Left renal cortex interstitium (tissue), 4 donors: ENCODE measurements around the gene NBEAL1. TPM values are rescaled to one million over a fixed set of nuclear protein-coding genes. Genes with fewer than 3 reads are reported as not detected.
"Not testable (repeated sequence)": the region's sequence is repeated elsewhere in the genome, so short reads cannot be mapped to it uniquely, and the experiment has no call there.

Experiments
- DNase-seq, 4 donors: peaks; one replicate each; pipeline ENCODE4 v3.0.0-alpha.2; 2013; ENCODE audit warnings: low read depth in 4 of 4, low spot score in 2 of 4, missing footprints in 1 of 4
- polyA plus RNA-seq, 4 donors: library from polyadenylated mRNA; unstranded; fragments of 120-200 nt; gene quantifications; one replicate each; pipeline ENCODE4 v1.2.1, GENCODE V29; 2013; ENCODE audit not compliant: insufficient read length in 4 of 4

Gene NBEAL1
- polyA plus RNA-seq, 4 donors: 7.8 to 18.0 (median 14.6) TPM

DNA sequence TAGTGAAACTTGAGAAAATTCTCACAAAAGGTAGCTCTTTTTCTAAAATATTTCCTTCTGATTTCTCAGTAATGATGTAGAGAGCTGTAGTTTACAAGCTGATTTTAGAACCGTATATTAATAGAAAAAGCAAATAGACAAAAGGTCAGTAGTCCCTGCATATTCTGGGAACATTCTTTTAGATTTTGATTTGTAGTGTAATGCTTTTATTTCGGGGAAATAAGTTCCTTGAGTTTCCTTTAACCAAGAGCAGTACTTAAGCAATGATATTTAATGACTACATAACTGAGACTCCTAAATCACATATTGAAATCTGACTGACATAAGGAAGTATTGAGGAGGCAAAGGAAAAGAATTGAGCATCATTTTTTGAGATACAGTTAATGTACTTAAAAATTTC is 22.4 kb downstream of the NBEAL1 start:
- no peak for DNase-seq

DNA sequence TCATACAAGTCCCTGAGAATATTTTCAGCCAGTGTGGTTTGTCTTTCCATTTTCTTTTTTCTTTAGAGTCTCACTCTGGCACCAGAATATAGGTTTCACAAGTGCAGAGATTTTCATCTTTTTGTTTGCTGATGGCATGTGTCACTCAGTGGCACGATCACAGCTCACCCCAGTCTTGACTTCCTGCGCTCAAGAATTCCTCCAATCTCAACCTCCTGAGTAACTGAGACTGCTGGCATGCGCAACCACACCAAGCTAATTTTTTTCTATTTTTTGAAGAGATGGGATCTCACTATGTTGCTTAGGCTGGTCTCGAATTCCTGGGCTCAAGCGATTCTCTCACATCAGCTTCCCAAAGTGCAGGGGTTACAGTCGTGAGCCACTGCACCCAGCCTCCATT is 23.9 kb downstream of the NBEAL1 start:
- no peak for DNase-seq

DNA sequence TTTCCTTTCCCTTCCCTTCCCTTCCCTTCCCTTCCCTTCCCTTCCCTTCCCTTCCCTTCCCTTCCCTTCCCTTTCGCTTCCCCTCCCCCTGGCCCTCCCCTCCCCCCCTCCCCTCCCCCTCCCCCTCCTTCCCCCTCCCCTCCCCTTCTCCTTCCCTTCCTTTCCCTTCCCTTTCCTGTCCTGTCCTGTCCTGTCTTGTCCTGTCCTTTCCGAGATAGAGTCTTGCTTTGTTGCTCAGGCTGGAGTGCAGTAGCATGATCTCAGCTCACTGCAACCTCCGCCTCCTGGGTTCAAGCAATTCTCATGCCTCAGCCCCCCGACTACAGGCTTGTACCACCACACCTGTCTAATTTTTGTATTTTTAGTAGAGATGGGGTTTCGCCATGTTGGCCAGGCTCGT is 24.5 kb downstream of the NBEAL1 start:
- not testable (repeated sequence) for DNase-seq

DNA sequence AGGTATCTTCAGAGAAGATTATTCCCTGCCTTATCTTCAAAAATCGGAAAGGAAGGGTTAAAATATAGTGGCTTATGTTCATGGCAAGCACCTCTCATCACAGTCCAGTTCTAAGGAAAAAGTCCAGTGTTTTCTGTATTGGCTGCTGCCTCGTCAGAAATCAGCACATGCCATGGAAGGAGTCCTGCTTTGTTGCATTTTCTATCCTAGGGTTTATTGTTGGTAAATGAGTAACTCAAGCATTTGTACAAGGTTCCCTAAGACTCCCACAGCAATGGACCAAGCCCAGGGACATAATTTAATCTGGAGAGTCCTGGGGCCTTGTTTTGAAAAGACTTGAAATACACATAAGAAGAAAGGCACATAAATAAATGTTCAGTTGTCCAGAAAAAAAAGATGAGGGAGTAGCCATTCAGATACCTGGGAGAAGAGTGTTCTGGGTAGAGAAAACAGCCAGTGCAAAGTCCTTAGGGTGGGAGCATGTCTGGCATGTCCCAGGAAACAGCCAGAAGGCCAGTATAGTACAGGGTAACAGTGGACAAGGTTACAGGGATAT is 26.4 kb downstream of the NBEAL1 start:
- DNase-seq: no peak

DNA sequence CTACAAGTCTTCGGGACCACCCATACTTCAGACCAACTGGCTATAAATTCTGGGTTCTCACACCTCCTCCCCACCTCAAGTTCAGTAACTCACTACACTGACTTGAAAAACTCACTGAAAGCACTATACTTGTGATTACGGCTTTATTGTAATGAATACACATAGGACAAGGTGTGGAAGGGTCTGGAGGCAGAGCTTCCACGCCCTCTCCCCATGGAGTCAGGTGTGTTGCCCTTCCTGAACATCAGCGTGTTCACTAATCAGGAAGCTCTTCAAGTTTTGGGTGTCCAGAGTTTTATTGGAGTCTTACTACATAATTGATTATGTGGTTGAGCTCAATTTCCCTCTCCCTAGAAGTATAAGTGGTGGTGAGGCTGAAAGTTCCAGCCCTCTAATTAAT is 27.5 kb downstream of the NBEAL1 start:
- no peak for DNase-seq

DNA sequence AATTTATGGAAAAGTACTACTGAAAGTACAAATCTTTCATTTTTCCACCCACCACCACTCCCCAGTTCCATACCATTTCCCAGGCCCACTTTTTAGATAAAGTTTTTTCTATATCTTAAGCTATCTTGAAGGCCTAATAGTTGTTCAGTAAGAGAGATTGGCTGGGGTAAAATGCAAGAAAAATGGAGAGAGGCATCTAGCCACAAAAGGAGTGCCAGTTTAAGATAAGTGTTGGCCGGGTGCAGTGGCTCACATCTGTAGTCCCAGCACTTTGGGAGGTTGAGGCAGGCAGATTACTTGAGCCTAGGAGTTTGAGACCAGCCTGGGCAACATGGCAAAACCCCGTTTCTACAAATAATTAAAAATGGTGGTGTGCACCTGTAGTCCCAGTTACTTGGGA is 28.6 kb downstream of the NBEAL1 start:
- DNase-seq: no peak

DNA sequence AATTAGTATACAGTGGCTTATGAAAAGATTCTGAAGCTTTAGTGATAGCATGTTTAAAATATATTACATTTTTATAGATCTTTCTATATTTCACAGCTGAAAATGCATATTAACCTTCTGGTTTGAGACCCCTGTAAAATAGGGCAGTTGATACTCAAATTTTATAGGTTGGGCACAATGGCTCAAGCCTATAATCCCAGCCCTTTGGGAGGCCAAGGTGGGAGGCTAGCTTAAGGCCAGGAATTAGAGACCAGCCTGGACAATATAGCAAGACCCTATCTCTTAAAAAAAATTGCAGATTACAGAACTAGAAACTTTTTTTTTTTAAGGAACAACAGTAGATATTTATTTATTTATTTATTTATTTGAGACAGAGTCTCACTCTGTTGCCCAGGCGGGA is 31.2 kb downstream of the NBEAL1 start:
- DNase-seq: no peak

DNA sequence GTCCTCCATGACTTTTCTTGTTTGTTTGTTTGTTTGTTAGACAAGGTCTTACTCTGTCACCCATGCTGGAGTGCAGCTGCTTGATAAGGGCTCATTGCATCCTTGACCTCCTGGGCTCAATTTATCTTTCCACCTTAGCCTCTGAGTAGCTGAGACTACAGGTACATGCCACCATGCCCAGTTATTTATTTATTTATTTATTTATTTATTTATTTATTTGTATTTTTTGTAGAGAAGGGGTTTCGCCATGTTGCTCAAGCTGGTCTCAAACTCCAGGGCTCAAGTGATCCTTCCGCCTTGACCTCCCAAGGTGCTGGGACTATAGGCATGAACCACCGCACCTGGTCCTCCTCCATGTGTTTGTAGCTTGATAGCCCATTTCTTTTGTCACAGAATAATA is 37.9 kb downstream of the NBEAL1 start:
- no peak for DNase-seq

DNA sequence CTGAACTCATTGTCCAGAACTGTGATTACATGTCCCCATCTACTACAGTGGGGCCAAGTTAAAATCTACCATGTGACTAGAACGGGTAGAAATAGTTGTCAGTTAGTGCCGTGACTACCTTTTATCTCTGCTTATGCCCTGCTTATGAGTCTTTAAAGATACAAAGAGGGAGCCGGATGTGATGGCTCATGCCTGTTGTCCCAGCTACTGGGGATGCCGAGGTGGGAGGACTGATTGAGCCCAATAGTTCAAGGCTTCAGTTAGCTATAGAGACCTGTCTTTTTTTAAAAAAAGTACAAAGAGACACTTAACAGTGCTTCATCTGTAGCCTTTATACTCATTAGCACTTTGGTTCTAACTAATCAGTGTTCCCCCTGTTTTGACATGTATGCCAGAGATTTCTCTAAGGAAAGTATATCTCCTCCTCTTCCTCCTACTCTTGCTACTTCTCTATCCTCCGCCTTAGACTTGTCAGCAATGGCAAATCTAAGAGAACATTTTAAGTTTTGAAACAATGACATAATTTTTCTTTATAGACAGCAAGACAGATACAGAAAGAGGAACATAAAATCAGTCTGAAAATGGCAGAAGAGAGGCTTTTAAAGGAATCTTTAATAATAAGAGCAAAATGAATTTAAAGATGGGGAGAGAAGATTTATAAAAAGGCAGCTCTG is 45.0 kb downstream of the NBEAL1 start:
- DNase-seq: no peak

DNA sequence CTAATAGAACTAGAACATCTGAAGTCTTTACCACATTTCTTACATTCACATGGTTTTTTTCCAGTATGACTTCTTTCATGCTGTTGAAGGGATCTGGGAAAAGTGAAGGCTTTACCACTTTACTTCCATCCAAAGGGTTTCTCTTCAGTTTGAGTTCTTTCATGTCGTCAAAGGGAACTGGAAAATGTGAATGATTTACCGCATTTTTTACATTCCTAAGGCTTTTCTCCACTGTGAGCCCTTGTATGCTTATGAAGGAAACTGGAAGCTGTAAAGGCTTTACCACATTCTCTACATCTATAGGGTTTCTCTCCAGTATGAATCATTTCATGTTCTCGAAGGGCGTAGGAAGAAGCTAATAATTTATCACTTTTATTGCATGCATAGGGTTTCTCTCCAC is 46.7 kb downstream of the NBEAL1 start:
- peak in 3 of 4 donors; percentile 11 to 56 (median 41) for DNase-seq

DNA sequence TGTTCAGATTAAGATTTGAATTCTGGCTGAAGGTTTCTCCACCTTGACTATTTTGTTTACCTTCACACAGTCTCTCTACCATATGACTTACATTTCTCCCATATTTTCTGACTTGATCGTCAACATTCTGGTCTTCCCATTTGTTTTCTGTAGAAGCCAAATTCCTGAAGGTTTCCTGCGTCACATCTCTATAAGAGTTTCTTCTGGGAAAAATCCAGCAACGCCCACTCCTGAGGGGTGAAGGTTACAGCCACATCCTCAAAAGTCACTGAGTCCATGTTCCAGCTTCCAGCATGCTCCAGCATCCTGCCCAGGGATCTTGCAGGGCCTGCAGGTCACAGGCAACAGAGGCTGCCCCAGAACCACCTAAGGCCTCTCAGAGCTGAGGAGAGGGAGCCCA is 47.5 kb downstream of the NBEAL1 start:
- DNase-seq: no peak

DNA sequence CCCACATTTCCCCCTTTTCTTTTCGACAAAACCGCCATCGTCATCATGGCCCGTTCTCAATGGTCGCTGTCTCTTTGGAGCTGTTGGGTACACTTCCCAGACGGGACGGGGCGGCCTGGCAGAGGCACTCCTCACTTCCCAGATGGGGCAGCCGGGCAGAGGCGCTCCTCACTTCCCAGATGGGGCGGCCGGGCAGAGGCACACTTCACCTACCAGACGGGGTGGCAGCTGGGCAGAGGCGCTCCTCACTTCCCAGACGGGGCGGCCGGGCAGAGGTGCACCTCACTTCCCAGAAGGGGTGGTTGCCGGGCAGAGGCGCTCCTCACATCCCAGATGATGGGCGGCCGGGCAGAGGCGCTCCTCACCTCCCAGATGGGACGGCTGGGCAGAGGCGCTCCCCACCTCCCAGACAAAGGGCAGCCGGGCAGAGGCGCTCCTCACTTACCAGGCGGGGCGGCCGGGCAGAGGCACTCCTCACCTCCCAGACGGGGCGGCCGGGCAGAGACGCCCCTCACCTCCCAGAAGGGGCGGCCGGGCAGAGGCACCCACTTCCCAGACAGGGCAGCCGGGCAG is 51.9 kb downstream of the NBEAL1 start:
- DNase-seq: not testable (repeated sequence)

DNA sequence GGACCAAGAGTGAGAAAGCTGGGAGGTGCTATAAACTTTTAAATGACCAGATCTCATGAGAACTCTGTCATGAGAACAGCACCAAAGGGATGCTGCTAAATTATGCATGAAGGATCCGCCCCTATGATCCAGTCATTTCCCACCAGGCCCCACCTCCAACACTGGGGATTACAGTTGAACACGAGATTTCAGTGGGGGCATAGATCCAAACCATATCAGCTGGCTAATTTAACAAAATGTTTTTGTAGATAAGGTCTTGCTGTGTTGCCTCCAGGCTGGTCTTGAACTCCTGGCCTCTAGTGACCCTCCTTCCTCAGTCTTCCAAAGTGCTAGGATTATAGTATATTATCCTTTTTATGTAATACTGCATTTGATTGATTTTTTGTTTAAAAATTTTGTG is 56.0 kb downstream of the NBEAL1 start:
- DNase-seq: no peak

DNA sequence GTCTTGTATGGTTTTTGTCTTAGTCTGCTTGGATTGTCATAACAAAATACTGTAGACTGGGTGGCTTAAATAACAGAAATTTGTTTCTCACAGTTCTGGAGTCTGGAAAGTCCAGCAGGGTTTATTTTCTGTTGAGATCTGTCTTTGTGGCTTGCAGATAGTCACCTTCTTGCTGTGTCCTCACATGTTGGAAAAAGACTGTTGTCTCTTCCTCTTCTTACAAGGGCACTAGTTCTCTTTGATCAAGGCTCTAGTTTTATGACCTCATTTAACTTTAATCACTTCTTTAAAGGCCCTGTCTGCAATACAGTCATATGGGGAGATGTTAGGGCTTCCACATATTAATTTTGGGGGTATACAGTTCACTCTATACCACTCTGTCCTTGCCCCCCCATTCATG is 56.5 kb downstream of the NBEAL1 start:
- DNase-seq: no peak

DNA sequence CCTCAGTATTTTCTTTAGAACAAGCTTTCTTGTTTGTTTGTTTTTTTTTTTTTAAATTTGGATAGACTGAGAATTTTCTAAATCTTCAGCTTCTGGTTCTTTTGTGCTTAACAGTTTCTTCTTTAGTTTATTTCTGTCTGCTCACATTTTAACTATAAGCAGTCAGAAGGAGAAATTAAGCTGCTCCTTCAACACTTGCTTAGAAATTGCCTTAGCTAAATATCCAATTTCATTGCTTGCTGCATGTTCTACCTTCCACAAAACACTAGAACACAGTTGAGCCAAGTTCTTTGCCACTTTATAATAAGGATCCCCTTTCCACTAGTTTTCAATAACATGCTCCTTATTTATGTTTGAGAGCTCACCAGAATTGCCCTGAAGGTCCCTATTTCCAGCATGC is 57.7 kb downstream of the NBEAL1 start:
- DNase-seq: no peak

DNA sequence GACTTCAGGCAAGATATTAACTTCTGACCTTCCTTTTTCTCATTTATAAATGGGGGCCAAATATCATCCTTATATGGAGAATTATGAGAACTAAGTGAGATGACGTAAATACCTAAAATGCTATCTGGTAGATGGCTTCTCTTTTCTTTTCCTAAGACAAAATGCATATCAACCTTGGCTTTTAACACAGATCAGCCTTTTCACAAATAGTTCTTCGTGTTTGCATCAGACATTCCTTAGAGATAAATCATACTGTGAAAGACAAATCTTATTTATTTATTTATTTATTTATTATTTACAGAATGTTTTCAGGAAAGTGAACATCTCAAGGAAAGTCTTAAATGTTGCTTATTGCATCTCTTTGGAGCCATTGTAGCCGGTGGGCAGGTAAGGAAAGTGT is 62.8 kb downstream of the NBEAL1 start:
- DNase-seq: no peak

DNA sequence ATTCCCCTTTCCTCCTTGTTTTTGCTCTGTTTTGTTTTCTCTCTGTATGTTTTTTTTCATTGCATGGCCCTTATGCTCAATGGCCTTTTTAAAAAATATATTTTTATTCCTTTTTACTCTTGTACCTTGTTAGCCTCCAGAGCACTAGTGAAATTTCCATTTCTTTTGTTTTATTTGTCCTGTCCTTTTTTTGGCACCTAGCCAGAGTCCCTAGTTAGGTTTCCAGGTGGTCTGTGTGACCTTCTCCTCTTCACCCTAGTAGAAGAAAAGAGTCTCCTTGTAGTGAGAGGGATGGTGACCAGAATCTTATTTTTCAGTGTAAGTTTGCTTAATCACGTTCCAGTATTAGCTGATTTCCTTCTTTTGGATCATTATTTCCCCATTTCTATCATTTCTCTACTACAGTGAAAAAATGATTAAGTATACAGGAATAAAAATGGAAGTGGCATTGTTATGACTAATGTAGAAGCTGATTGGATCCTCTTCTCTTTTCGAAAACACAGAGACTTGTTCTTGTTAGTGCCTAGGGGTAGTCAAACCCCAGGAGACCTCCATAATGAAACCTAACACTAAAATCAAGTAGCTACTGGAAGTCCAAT is 65.9 kb downstream of the NBEAL1 start:
- DNase-seq: no peak

DNA sequence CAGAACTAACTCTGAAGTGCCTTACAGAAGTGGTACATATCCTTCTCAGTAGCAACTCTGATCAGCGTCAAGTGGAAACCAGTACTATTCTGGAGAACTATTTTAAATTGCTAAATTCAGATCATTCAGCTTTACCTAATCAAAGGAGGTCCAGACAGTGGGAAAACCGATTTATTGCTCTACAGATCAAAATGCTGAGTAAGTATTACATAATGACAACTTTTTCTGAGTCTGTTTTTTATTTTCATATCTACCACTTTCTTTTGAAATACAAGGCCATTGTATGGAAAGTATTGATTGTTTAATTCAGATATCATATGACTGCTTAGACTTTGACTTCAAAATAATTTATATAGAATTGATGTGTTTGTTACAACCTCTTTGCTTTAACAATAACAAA is 68.7 kb downstream of the NBEAL1 start:
- no peak for DNase-seq

DNA sequence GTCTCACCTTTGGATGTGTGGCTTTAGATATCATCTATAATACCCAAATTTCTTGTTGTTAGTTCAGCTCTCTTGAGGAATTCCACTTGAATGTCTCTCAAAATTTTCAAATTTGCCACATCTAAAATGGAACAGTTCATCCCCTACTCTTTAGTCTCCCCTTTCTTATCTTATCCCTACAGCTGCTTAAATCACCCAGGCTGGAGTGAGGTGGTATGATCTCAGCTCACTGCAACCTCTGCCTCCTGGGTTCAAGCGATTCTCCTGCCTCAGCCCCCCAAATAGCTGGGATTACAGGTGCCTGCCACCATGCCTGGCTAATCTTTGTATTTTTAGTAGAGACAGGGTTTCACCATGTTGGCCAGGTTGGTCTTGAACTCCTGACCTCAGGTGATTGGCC is 71.7 kb downstream of the NBEAL1 start:
- not testable (repeated sequence) for DNase-seq

DNA sequence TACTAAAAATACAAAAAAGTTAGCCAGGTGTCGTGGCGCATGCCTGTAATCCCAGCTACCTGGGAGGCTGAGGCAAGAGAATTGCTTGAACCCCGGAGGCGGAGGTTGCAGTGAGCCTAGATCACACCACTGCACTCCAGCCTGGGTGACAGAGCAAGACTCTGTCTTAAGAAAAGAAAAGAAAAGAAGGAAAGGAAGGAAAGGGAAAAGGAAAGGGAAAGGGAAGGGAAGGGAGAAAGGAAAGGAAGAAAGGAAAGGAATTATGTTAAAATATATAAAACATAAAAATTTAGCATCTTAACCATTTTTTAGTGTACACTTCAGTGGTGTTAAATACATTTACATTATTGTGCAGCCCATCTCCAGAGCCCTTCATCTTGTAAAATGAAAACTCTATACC is 76.0 kb downstream of the NBEAL1 start:
- DNase-seq: not testable (repeated sequence)

DNA sequence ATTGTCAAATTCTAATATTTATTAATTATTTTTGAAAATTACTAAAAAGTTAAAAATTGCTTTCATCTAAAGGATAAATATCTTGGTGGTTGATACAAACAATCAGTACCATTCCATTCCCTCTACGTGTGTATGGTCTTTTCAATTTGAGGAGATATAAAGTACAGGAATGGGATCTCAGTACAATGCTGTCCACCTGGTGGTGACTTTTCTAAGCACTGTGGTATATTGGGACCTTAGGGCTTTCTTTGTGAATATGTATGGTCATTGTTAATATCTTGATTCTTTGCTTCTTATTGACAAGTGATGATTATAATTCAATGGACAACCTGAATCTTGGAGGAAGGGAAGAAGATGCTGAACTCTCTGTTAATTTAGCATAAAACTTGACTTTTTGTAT is 83.1 kb downstream of the NBEAL1 start:
- DNase-seq: no peak

DNA sequence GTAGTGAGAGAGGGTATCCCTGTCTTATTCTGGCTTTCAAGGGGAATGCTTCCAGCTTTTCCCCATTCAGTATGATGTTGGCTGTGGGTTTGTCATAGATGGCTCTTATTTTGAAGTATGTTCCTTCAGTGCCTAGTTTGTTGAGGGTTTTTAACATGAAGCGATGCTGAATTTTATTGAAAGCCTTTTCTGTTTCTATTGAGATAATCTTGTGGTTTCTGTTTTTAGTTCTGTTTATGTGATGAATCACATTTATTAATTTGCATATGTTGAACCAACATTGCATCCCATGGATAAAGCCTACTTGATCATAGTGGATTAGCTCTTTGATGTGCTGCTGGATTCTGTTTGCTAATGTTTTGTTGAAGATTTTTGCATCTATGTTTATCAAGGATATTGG is 87.7 kb downstream of the NBEAL1 start:
- DNase-seq: not testable (repeated sequence)
